Panc1 (cell line): ENCODE results near the gene ENTPD6. TPM values are rescaled to one million over a fixed set of nuclear protein-coding genes. Genes with fewer than 3 reads are reported as not detected.

Experiments
- ATAC-seq: fragments of 200-7000 bp; cut with Tn5 transposase; 2 replicates; pipeline ENCODE4 v1.9.1; 2020; ENCODE audit warnings: mild to moderate bottlenecking, moderate library complexity
- BruUV-seq: library from RNA; stranded (reverse); fragments of 400-500 nt; replicated peaks from 2 replicates; lab custom pipeline; 2021; lab: Mats Ljungman, UMichigan
- CTCF ChIA-PET: fragments of 300-600 bp; sonication (Branson Sonifier 250); formaldehyde crosslinking; loops from one replicate; lab custom pipeline; 2022; ENCODE audit warnings: antibody characterized with exemption; lab: Charles Lee
- POLR2A ChIA-PET: fragments of 300-600 bp; sonication (Branson Sonifier 250); formaldehyde crosslinking; loops from one replicate; lab custom pipeline; 2022; ENCODE audit warnings: antibody characterized with exemption; lab: Charles Lee
- DNase-seq: peaks from one replicate; pipeline ENCODE4 v3.0.0-alpha.2; 2010; ENCODE audit warnings: low read depth, low spot score
- H3K27ac ChIP-seq: 2 replicates; pipeline ENCODE4 v1.5.1; 2011; ENCODE audit warnings: mild to moderate bottlenecking, low read length, inconsistent platforms
- H3K27me3 ChIP-seq: fragments of 200-500 bp; sonication (Bioruptor generic); 2 replicates; pipeline ENCODE4 v1.6.0; 2014; ENCODE audit warnings: low read length, inconsistent platforms; ENCODE audit not compliant: control insufficient read depth, insufficient read depth
- H3K36me3 ChIP-seq: fragments of 200-500 bp; sonication (Bioruptor generic); 2 replicates; pipeline ENCODE4 v1.5.1; 2014; ENCODE audit warnings: inconsistent platforms, mild to moderate bottlenecking, low read length, moderate library complexity; ENCODE audit not compliant: control insufficient read depth, insufficient read depth
- H3K4me1 ChIP-seq: 2 replicates; pipeline ENCODE4 v1.5.1; 2011; ENCODE audit warnings: inconsistent platforms, mild to moderate bottlenecking, low read length, moderate library complexity; ENCODE audit not compliant: control insufficient read depth, insufficient read depth
- H3K4me3 ChIP-seq, 2 experiments: 2 replicates each; pipeline ENCODE4 v1.5.1; 2011 to 2012; ENCODE audit warnings: low read depth in 2 of 2, low read length in 2 of 2, mild to moderate bottlenecking in 2 of 2, inconsistent platforms in 1 of 2, moderate library complexity in 1 of 2
- H3K9me3 ChIP-seq: fragments of 200-500 bp; sonication (Bioruptor generic); 2 replicates; pipeline ENCODE4 v1.5.1; 2014; ENCODE audit warnings: low read depth, mild to moderate bottlenecking, inconsistent platforms, low read length, moderate library complexity; ENCODE audit not compliant: control insufficient read depth, insufficient read depth
- CTCF ChIP-seq: fragments of 450-650 bp; IDR thresholded peaks from 2 replicates; pipeline ENCODE4 v1.5.1; 2017; ENCODE audit warnings: mild to moderate bottlenecking
- POLR2AphosphoS5 ChIP-seq: IDR thresholded peaks from 2 replicates; pipeline ENCODE4 v1.6.1; 2012; ENCODE audit warnings: mild to moderate bottlenecking, low read depth, low read length, moderate library complexity
- SIN3A ChIP-seq: IDR thresholded peaks from 2 replicates; pipeline ENCODE4 v1.6.1; 2012; ENCODE audit warnings: low read depth, mild to moderate bottlenecking, low read length, moderate library complexity, borderline replicate concordance; ENCODE audit not compliant: insufficient read depth
- TCF7L2 ChIP-seq: IDR thresholded peaks from 2 replicates; pipeline ENCODE4 v1.6.1; 2011; ENCODE audit warnings: mild to moderate bottlenecking, low read depth, low read length, inconsistent platforms
- in situ Hi-C: cut with HindIII; loops from 2 replicates; pipeline ENCODE4 v1.10.0; 2016; ENCODE audit warnings: low sequenced_read_pairs, low pct_unique_long_range_greater_than_20kb
- intact Hi-C: fragments of 100-400 bp; cut with micrococcal nuclease; formaldehyde crosslinking; loops from one replicate; pipeline ENCODE4 v1.10.0; 2022; ENCODE audit not compliant: unreplicated experiment
- total RNA-seq: library from RNA; stranded (reverse); gene quantifications from one replicate; pipeline ENCODE4 v1.2.1, GENCODE V29; 2021; ENCODE audit not compliant: unreplicated experiment
- TF ChIP-seq, protein P1 (sequence below), 2 experiments: IDR thresholded peaks; 2 replicates each; pipeline ENCODE4 v1.6.1; 2011 to 2012; ENCODE audit warnings: low read depth in 2 of 2, control low read depth in 1 of 2, low read length in 1 of 2, mild to moderate bottlenecking in 1 of 2, moderate library complexity in 1 of 2; ENCODE audit not compliant: insufficient read depth in 1 of 2

Gene ENTPD6
- total RNA-seq, 1 experiment from 2014 or later, result 108 TPM

DNA sequence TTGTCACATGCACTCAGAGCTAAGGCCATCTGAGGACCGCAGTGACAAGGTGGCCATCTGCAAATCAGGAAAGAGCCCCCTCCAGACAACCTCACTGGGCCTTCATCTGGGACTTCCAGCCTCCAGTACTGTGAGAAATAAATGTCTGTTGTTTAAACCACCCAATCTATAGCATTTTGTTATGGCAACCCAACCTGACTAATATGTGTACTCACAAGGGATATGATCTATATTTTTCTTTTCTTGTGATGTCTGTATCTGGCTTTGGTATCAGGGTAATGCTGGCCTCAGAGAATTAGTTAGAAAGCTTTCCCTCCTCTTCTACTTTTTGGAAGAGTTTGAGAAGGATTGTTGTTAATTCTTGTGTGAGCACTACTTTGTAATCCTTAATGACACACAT is 37.5 kb upstream of the ENTPD6 start:
- intact Hi-C loops, result no loop called here
- Histone ChIP-seq H3K4me3 (no peak overlapping the region), H3K9me3 (no peaks in the 10 kb centered on the region), H3K36me3 (no peaks in the 10 kb centered on the region), H3K27ac (no peak overlapping the region), H3K27me3 (no peaks in the 10 kb centered on the region), H3K4me1 (no peaks in the 10 kb centered on the region)
- ChIA-PET POLR2A (no interaction called here), CTCF (no interaction called here)
- BruUV-seq, result no TSS peak
- DNase-seq (no peak), ATAC-seq (no peak)
- in situ Hi-C loops, result no loop called here
- TF ChIP-seq POLR2AphosphoS5 (no peak), CTCF (no peak), SIN3A (no peak), TCF7L2 (no peak)
- TF ChIP-seq, protein P1, sequence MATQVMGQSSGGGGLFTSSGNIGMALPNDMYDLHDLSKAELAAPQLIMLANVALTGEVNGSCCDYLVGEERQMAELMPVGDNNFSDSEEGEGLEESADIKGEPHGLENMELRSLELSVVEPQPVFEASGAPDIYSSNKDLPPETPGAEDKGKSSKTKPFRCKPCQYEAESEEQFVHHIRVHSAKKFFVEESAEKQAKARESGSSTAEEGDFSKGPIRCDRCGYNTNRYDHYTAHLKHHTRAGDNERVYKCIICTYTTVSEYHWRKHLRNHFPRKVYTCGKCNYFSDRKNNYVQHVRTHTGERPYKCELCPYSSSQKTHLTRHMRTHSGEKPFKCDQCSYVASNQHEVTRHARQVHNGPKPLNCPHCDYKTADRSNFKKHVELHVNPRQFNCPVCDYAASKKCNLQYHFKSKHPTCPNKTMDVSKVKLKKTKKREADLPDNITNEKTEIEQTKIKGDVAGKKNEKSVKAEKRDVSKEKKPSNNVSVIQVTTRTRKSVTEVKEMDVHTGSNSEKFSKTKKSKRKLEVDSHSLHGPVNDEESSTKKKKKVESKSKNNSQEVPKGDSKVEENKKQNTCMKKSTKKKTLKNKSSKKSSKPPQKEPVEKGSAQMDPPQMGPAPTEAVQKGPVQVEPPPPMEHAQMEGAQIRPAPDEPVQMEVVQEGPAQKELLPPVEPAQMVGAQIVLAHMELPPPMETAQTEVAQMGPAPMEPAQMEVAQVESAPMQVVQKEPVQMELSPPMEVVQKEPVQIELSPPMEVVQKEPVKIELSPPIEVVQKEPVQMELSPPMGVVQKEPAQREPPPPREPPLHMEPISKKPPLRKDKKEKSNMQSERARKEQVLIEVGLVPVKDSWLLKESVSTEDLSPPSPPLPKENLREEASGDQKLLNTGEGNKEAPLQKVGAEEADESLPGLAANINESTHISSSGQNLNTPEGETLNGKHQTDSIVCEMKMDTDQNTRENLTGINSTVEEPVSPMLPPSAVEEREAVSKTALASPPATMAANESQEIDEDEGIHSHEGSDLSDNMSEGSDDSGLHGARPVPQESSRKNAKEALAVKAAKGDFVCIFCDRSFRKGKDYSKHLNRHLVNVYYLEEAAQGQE (IDR thresholded peaks at IDR 0.05; ENCODE audit: insufficient read depth in 1 of 2, low read depth in 2 of 2, low read length in 1 of 2), result no peak

- POLR2A ChIA-PET, result no interaction called here
- H3K4me3 ChIP-seq, result no peak overlapping the region
- ATAC-seq (no peak), DNase-seq (no peak)
- H3K36me3 ChIP-seq, result no peaks in the 10 kb centered on the region
- H3K27ac ChIP-seq, result no peak overlapping the region
- in situ Hi-C loops, result no loop called here
- no peaks in the 10 kb centered on the region for H3K4me1 ChIP-seq
- CTCF ChIA-PET, result no interaction called here
- intact Hi-C loops, result no loop called here
- no peak for TF ChIP-seq CTCF
- TF ChIP-seq, protein P1 (IDR thresholded peaks at IDR 0.05; ENCODE audit: insufficient read depth in 1 of 2, low read depth in 2 of 2, low read length in 1 of 2), result no peak
- TF ChIP-seq POLR2AphosphoS5, result no peak
- TF ChIP-seq TCF7L2, result no peak
- no peak for TF ChIP-seq SIN3A
- H3K27me3 ChIP-seq, result no peaks in the 10 kb centered on the region
- BruUV-seq, result no TSS peak
- no peaks in the 10 kb centered on the region for H3K9me3 ChIP-seq
Observed at GRCh38 chr20:25160467-25160866, 35.0 kb upstream of the ENTPD6 start.
